ENCODE results near the gene CRY2. TPM values are rescaled to one million over a fixed set of nuclear protein-coding genes. Genes with fewer than 3 reads are reported as not detected.

Gene CRY2
- total RNA-seq, 1 donor from 2014 or later: 7.1 TPM

- peak; percentile 60 to 75 for DNase-seq (ENCODE audit: low read depth in 2 of 2)
These were observed 639 bp downstream of the CRY2 start for GRCh38 chr11:45847911-45848316.

- DNase-seq (ENCODE audit: low read depth in 2 of 2): no peak
These were observed 1.4 kb downstream of the CRY2 start for GRCh38 chr11:45848654-45849081.

DNA sequence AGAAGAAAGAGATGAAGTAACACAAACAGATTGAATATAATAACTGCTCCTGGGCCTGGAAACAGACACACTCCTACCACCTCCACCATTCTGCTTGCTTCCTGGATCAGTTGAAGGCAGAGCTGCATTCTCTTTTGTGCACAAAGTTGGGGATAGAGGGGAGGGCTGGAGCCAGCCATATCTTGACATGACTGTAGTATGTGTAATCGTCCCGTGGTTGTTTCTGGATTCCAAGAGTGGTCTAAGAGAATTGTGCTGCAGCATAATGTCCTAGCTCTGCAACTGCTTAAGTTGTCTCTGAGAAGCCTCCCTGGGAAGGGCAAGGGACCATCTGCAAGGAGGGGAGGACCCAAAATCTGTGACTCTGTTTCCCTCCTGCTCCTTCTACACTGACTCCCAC is 3.2 kb downstream of the CRY2 start:
- no peak for DNase-seq (ENCODE audit: low read depth in 2 of 2)

GRCh38 chr11:45851228-45851627 is 4.0 kb downstream of the CRY2 start:
- DNase-seq (ENCODE audit: low read depth in 2 of 2): no peak

- no peak for DNase-seq (ENCODE audit: low read depth in 2 of 2)
These were observed 4.9 kb downstream of the CRY2 start for GRCh38 chr11:45852018-45852711.

DNA sequence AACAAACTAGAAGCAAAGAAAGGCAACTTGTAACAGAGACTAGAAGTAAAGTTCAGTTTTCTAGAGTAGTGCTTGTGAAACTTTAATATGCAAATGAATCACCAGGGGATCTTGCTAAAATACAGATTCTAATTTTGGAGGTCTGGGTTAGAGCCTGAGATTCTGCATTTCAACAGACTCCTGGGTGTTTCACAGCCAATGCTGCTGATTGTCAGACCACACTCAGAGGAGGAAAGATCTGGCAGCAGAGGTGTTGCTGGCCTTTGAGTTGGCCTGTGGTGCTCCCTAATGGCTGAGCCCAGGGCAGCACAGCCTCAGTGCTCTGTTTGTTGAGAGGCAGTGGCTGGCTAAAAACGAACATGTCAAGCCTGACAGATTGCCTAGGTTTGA is 5.4 kb downstream of the CRY2 start:
- no peak for DNase-seq (ENCODE audit: low read depth in 2 of 2)

GRCh38 chr11:45853332-45854219 is 6.3 kb downstream of the CRY2 start:
- DNase-seq (ENCODE audit: low read depth in 2 of 2): no peak

DNA sequence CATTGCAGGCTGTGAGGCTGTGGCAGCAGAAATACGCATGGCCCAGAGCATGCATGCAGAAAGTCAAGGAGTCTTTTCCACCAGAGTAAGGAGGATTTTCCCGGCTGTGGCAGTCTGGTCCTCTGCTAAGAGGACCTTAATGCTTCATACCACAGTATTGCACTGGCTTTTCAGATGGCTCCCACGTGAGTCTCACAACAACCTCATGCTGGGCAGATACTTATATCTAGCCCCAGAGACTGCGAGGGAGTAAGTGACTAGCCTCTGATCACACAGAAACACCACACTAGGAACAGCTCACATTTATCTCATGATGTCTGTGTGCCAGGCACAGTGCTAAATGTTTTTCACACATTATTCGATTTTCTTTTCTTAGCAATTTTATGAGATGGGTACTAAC is 8.0 kb downstream of the CRY2 start:
- no peak for DNase-seq (ENCODE audit: low read depth in 2 of 2)

GRCh38 chr11:45856044-45856468 is 8.8 kb downstream of the CRY2 start:
- no peak for DNase-seq (ENCODE audit: low read depth in 2 of 2)

DNA sequence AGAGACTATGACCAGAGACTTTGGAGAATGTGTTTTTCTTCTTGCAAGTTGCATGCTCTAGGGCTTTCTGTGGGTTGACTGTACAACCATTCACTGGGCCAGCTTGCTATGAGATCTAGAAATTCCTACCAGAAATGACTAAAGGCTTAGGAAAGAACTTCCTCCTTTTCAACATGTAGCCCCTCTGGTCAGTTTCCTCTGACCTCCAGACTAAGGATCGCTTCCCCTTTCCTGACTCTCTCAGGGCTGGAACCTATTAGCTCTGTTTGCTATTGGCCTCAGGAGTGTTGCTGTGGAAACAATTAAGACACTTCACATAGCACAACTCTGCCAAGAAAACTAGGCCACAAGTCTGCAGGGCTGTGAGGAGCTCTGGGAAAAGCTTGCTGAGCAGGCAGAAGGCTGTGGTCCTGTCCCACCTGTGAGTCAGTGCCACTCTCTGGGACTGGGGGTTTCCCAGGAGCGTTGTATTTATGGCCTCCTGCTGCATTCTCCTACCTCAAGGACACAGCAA is 10.7 kb downstream of the CRY2 start:
- DNase-seq (ENCODE audit: low read depth in 2 of 2): peak; percentile 47 to 96

DNA sequence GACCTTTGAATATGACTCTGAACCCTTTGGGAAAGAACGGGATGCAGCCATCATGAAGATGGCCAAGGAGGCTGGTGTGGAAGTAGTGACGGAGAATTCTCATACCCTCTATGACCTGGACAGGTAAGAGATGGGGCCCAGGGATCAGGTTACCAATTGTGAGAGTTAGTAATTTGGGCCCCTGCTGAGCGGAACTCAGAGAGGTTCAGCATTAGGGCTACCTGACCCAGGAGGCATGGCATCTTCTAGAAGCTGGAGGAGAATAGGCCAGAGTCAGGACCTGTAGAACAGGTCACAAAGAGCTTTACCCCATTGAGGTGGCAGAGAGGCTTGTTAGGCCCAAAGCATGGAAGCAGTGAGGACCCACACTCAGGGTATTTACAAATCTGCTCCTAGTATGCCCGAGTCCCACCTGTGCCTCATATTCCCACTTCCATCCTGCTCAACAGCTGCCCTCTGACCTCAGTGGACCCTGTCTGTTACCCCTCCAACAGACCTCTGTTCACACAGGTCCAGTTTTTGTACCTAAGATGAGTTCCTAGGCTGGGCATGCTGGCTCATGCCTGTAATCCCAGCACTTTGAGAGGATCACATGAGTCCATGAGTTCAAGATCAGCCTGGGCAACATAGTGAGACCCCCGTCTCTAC is 11.6 kb downstream of the CRY2 start:
- no peak for DNase-seq (ENCODE audit: low read depth in 2 of 2)

DNA sequence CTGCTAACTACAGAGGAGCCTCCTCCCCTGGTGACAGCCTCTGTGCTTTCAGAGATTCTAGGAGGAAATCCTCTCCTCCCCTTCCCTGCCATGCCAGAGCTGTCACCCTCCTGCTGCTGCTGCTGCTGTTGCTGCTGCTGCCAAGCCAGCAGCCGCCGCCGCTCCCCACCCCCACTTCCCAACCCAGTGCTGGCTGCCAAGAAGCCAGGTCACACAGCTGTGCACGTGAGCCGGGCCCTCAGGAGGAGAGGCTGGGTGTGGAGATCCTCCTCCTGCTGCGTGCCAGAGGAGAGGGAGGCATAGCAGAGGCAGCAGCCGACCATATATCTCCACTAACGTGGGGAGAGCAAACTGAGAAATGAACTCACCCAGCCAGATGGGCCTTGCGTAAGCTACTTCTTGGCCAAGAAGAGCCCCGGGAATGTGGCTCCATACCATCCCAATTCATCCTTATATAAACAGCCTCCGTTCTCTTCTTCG is 12.4 kb downstream of the CRY2 start:
- peak; percentile 84 to 91 for DNase-seq (ENCODE audit: low read depth in 2 of 2)

- no peak for DNase-seq (ENCODE audit: low read depth in 2 of 2)
These were observed 13.1 kb downstream of the CRY2 start for GRCh38 chr11:45860348-45860747.

DNA sequence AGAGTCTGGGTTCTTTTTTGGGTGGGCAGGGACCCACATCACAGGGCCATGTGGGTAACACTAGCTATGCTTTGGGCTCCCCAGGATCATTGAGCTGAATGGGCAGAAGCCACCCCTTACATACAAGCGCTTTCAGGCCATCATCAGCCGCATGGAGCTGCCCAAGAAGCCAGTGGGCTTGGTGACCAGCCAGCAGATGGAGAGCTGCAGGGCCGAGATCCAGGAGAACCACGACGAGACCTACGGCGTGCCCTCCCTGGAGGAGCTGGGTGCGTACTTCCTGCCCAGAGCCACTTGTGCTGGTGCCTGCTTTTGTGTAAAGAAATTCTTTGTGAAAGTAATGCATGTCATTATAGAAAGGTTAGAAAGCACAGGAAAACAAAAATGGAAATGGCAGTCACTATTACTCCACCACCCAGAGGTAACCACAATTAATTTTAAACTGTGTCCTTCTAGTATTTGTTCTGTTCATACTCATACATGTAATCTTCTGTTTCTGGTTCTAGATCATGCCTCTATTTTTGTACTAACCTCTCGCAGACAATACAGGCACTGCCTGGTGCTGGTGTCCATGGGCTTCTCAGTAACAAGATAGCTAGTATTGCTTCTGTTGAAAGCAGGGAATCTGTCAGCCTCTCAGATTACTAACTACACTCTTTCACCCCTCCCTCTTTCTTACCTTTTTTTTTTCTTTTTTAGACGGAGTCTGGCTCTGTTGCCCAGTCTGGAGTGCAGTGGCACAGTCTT is 13.7 kb downstream of the CRY2 start:
- no peak for DNase-seq (ENCODE audit: low read depth in 2 of 2)

- DNase-seq (ENCODE audit: low read depth in 2 of 2): peak in 1 of 2 donors; percentile 86
These were observed 16.8 kb downstream of the CRY2 start for GRCh38 chr11:45864041-45864440.

DNA sequence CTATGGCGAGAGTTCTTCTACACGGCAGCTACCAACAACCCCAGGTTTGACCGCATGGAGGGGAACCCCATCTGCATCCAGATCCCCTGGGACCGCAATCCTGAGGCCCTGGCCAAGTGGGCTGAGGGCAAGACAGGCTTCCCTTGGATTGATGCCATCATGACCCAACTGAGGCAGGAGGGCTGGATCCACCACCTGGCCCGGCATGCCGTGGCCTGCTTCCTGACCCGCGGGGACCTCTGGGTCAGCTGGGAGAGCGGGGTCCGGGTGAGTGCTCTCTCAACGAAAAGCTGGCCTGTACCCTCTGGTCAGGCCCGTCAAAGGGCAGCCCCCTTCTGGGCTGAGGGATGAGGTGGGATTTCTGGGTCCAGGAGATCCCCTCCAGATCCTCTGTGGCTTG is 22.3 kb downstream of the CRY2 start:
- no peak for DNase-seq (ENCODE audit: low read depth in 2 of 2)

DNA sequence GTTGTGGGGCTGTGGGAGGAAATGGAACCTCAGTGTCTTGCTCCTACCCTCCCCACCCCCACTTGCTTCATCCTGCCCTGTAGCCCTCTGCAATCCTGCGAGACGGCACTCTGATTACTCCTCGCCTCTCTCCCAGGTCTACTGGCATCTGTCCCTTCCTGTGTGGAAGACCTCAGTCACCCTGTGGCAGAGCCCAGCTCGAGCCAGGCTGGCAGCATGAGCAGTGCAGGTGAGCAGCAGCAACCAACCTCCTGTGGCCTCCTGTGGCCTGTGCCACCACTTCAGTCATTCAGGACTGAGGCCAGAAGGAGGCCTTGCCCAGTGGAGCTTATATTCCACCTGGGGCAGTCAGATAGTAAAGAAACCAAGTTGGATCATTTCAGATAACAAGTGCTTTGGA is 23.4 kb downstream of the CRY2 start:
- DNase-seq (ENCODE audit: low read depth in 2 of 2): no peak

DNA sequence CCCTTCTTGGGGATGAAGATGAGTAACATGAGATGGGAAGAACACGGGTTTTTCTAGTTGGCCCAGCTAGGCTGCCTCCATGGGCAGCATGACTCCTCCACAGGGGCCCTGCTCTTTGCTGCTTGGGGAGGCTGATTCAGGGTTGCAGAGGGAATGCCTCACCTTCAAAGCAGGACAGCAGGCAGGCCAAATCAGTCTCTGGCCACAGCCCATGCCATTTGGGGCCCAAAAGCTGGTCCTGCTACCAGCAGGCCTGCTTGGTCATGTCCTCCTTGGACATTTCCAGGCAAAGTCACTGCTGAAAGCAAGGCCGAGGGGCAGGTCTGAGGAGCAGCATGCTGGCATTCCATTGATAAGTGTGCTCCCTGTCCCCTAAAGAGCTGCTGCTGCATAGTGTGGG is 24.4 kb downstream of the CRY2 start:
- DNase-seq (ENCODE audit: low read depth in 2 of 2): no peak

- peak; percentile 63 to 79 for DNase-seq (ENCODE audit: low read depth in 2 of 2)
These were observed 25.5 kb downstream of the CRY2 start for GRCh38 chr11:45872651-45873356.

GRCh38 chr11:45876401-45876800 is 29.1 kb downstream of the CRY2 start:
- DNase-seq (ENCODE audit: low read depth in 2 of 2): no peak

DNA sequence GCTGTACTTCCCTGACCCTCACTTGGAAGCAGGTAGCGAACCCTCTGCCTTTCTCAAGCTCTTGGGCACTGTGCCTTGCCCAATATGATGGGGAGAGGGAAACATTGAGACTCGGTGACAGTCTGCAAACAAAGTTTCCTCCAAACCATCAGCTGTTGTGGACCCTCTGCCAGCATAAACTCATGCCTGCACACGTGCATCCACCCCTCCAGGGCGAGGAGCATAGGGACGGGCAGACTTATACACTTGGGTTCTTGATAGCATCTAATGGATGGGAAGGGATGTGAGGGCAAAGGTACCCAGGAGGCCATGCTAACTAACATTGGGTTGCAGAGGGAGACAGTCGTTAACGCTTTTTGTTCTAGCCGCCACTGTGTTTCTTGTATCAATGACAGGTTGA is 29.9 kb downstream of the CRY2 start:
- DNase-seq (ENCODE audit: low read depth in 2 of 2): no peak

Data from lung microvascular endothelial cell (primary cell).